Measurements from ENCODE around the gene SULT1A1.
"Not testable (repeated sequence)": the region's sequence is repeated elsewhere in the genome, so short reads cannot be mapped to it uniquely, and the experiment has no call there.

The SULT1A1 gene

DNA sequence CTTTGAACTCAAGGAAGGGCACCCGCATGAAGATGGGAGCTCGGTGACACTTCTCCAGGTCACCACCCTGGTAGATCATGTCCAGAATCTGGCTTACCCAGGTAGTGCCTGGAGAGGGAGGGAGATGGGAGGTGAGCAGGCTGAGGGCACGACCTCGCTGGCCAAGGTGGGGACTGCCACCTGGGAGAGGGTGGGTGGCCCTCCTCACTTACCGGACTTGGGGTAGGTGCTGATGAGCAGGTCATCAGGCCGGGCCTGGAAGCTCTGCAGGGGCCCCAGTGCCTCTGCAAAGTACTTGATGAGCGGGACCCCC lies 1.4 kb downstream of the SULT1A1 start:
- peak in 1 of 2 experiments; percentile 18 for DNase-seq

DNA sequence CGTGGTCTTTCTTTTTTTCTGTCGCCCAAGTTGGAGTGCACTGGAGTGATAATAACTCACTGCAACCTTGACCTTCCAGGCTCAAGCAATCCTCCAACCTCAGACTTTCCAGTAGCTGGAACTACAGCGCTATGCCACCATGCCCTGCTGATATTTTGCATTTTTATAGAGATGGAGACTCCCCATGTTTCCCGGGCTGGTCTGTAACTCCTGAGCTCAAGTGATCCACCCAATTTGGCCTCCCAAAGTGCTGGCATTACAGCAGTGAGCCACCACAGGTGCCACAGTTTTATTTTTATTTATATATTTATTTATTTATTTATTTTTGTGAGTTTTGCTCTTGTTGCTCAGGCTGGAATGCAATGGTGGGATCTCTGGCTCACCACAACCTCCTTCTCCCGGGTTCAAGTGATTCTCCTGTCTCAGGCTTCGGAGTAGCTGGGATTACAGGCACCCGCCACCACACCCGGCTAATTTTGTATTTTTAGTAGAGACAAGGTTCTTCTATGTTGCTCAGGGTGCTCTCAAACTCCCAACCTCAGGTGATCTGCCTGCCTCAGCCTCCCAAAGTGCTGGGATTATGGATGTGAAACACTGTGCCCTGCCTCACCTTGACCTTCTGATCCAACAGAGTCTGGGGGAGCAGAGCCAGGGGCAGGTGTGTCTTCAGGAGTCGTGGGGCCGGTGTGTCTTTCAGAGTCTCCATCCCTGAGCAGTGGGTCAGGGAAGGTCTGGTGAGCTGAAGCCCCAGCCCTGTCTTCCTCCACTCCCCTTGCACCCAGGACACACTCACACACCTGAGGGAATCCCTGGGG lies 2.0 kb downstream of the SULT1A1 start:
- not testable (repeated sequence) for DNase-seq

DNA sequence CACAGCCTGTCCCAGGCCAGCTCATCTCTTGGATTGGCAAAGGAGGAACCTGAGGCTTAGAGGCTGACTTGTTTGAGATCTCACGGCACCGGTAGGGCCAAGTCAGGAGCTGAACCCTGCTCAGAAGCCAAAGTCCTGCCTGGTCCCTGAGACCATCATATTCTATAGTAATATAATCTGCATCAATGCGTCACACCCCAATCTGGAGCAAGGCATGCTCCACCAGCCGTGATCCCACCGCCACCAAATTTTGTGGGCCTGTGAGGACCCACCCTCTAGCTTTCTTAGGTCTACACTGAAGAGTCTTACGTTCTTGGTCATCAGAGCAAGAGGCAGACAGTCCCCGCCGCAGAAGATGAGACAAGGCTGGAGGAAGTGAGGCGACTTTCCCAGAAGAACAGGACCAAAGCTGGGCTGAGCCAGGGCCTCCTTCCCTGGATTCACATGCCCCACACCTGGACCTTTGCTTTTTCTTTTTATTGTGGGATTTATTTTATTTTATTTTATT lies 2.7 kb downstream of the SULT1A1 start:
- DNase-seq = no peak

DNA sequence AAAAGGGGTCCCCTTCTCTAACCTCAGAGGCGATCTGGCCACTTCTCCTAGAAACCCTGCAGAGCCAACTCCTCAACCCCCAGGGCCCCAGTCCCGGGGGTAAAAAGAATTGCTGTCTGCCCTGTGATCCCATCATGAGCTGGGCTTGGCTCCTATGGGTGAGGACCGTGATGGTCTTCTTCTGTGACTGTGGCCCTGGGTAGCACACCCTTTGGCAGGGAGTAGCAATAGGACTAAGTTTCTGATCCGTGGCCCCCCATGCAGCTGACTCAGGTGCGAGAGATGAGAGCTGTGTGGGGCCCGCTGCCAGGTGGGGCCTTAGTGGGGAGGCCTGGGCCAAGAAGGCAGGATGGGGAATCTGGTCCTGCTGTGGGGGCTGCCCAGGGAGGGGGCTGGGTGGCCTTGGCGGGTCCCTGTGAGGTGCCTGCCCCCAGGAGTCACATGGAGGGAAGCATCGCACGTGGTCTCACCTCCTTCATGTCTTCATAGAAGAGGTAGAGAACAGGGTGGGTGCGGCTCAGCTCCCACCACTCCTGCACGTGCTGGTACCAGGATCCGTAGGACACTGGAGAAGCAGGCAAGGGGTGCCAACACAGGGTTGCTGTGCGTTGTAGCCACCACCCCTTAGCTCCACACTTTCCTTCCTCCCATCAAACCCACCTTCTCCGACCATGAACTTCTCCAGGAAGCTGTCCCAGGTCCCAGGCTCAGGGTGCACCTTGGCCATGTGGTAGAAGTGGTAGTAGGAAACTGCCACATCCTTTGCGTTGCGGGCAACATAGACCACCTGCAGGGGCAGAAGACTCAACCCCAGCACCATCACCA lies 3.3 kb downstream of the SULT1A1 start:
- no peak for DNase-seq

DNA sequence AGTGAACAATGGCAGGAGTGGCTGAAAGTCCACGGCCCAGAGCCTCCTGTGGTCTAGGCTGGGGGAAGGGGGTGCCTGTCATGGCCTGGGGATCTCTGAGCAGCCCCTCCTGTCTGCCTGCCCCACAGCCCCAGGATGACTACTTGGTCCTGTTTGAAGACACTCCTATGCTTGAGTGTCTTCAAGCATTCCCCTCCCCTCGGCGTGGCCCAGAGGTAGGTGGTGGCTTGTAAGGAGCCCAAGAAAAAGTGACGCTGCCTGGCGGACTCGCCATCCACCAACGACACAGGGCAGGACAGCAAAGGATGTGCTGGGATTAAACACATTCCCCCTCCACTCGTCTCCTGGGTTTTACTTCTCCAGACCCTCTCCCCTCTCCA lies 5.7 kb downstream of the SULT1A1 start:
- DNase-seq = no peak

GRCh38 chr16:28603381-28604185 lies 6.3 kb downstream of the SULT1A1 start:
- DNase-seq = no peak

- DNase-seq = no peak
These were observed 7.3 kb downstream of the SULT1A1 start for GRCh38 chr16:28602529-28602928.

GRCh38 chr16:28602062-28602461 lies 7.8 kb downstream of the SULT1A1 start:
- DNase-seq = not testable (repeated sequence)

- DNase-seq = not testable (repeated sequence)
These were observed 8.3 kb downstream of the SULT1A1 start for GRCh38 chr16:28601589-28601988.

DNA sequence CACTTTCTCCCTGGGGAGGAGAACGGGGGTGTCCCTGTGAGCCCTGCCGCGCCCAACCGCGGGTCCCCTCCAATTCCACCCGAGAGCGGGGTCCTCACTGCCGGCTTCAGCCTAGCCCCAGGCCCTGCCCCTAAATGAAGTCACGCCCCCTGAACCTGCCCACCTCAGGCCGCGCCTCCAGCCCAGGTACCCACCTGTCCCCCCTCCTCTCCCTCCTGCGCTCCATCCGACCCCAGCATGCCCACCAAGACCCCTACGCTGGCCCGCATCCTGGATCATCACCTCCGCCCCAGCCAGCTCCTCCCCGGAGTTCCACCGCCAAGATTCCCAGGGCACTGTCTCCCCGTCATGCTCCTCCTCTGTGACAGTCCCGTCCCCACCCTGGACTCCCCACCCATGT lies 8.9 kb downstream of the SULT1A1 start:
- not testable (repeated sequence) for DNase-seq

- DNase-seq = not testable (repeated sequence)
These were observed 10.2 kb downstream of the SULT1A1 start for GRCh38 chr16:28599377-28600285.

DNA sequence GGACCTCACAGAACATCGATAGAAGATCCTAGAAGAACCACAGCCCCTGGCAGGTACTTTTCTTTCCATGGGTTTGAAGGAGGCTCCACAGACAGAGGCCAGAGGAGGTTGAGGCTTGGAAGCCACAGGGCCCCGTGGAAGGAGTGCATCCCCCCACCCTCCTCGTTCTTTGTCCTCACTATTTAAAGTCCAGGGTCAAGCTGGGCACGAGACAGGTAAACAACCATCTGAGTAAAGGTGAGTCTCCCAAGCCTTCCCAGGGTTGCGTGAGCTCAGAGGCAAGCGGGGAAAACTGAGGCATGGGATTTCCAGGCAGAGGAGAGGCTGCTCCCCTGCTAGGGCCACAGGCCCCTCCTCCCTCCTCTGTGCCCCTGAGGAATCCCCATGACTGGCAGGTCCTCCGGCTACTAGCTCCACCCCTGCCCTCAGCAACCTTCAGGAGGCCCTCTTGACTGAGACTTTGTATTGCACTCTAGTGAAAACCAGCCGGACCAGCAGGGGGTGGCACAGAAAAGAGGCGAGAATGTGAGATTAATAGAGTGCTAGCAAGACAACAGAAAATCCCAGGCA lies 12.1 kb downstream of the SULT1A1 start:
- DNase-seq = no peak

- no peak for DNase-seq
These were observed 12.8 kb downstream of the SULT1A1 start, which contains the start of gene SULT1A2 for GRCh38 chr16:28596840-28597691. TSS of gene SULT1A2 (minus strand) at chr16:28597050. CDS start at chr16:28595930, 1,120 bp downstream.

GRCh38 chr16:28596115-28596630 lies 13.7 kb downstream of the SULT1A1 start:
- DNase-seq = no peak

- DNase-seq = not testable (repeated sequence)
These were observed 14.4 kb downstream of the SULT1A1 start for GRCh38 chr16:28595451-28595850.

DNA sequence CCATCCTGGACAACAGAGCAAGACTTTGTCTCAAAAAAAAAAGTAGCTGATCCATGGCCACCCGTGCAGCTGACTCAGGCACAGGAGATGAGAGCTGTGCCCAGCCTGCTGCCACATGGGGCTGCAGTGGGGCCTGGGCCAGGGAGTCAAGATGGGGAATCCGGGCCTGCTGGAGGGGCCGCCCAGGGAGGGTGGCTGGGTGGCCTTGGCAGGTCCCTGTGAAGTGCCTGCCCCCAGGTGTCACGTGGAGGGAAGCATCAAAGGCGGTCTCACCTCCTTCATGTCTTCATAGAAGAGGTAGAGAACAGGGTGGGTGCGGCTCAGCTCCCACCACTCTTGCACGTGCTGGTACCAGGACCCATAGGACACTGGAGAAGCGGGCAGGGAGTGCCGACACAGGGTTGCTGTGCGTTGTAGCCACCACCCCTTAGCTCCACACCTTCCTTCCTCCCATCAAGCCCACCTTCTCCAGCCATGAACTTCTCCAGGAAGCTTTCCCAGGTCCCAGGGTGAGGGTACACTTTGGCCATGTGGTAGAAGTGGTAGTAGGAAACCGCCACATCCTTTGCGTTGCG lies 16.8 kb downstream of the SULT1A1 start:
- no peak for DNase-seq

DNA sequence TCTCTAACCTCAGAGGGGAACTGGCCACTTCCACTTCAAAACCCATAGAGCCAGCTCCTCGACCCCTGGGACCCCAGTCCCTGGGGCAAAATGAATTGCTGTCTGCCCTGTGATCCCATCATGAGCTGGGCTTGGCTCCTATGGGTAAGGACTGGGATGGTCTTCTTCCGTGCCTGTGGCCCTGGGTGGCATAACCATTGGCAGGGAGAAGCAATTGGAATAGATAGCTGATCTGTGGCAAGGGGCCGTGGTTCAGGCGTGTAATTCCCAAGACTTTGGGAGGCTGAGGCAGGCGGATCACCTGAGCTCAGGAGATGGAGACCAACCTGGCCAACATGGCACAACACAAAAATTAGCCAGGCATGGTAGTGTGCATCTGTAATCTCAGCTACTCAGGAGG lies 17.3 kb downstream of the SULT1A1 start:
- DNase-seq = no peak

DNA sequence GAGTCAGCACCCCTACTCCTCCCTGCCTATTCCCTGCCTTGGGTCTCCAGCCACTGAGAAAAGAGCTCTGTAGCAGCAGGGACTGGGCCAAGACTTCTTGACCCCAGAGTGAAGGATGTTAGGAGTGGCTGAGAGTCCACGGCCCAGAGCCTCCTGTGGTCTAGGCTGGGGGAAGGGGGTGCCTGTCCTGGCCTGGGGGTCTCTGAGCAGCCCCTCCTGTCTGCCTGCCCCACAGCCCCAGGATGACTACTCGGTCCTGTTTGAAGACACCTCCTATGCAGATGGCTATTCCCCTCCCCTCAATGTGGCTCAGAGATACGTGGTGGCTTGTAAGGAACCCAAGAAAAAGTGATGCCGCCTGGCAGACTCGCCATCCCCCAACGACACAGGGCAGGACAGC lies 18.5 kb downstream of the SULT1A1 start:
- DNase-seq = no peak

DNA sequence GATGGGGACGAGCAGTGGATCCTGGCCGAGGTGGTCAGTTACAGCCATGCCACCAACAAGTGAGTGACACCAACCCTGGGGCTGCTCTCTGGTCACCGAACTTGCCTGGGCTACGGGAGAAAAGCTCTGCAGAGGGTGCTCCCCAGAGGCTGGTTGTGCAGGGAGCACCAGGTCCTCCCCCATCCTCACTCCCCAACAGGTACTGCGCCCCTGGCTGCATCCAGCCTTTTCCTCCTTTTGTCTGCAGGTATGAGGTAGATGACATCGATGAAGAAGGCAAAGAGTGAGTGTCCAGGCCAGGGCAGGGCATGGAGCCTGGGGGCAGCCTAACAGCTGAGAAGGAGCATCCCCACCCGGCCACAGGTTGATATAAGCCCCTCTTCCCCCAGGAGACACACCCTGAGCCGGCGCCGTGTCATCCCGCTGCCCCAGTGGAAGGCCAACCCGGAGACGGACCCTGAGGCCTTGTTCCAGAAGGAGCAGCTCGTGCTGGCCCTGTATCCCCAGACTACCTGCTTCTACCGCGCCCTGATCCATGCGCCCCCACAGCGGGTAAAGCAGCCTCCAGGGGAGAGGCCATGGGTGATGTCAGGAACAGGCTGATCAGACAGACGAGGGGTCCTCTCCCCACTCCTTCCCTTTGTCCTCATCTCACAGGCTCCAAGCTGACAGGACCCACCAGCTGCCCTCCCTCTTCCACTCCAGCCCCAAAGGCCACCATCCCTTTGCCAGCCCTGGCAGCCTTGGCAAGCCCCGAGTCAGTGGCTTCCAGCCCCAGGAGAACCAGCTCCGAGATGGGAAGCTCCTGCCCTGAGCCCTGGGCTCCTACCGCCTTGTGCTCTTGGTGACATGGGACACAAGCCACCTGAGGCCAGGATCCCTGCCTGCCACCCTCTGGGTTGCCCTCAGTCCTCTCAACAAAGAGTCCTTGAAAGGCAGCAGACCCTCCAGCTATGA lies 19.2 kb downstream of the SULT1A1 start:
- DNase-seq = no peak
